Muscle layer of colon (tissue), 2 donors: ENCODE data around the gene CTSF.
"Not testable (repeated sequence)": the region's sequence is repeated elsewhere in the genome, so short reads cannot be mapped to it uniquely, and the experiment has no call there.

ENCODE experiments used
- H3K27ac ChIP-seq: one replicate; pipeline ENCODE4 v1.7.0; 2013; ENCODE audit warnings: low read depth, mild to moderate bottlenecking, low read length, moderate library complexity
- H3K27me3 ChIP-seq, 2 donors: one replicate each; pipeline ENCODE4 v1.7.0; 2013; ENCODE audit warnings: low read length in 2 of 2, mild to moderate bottlenecking in 2 of 2; ENCODE audit not compliant: insufficient read depth in 2 of 2, control insufficient read depth in 1 of 2
- H3K36me3 ChIP-seq: one replicate; pipeline ENCODE4 v1.7.0; 2013; ENCODE audit warnings: mild to moderate bottlenecking, low read length; ENCODE audit not compliant: insufficient read depth
- H3K4me1 ChIP-seq: one replicate; pipeline ENCODE4 v1.7.0; 2013; ENCODE audit warnings: mild to moderate bottlenecking, low read length; ENCODE audit not compliant: insufficient read depth
- H3K4me3 ChIP-seq, 2 donors: one replicate each; pipeline ENCODE4 v1.7.0; 2013; ENCODE audit warnings: low read length in 2 of 2, low read depth in 1 of 2, mild to moderate bottlenecking in 1 of 2, moderate library complexity in 1 of 2
- H3K9ac ChIP-seq: one replicate; pipeline ENCODE4 v1.7.0; 2013; ENCODE audit warnings: low read length
- H3K9me3 ChIP-seq: one replicate; pipeline ENCODE4 v1.7.0; 2013; ENCODE audit warnings: mild to moderate bottlenecking, low read length
- donor health status: abdominal sarcoma.
- donor health status: Adenocarcinoma of cecum.

Gene CTSF

GRCh38 chr11:66542362-66542761, 26.0 kb downstream of the CTSF start:
- Histone ChIP-seq H3K9me3 (no peaks in the 10 kb centered on the region), H3K27ac (no peak overlapping the region), H3K9ac (no peak overlapping the region), H3K4me3 (no peak overlapping the region), H3K36me3 (peaks cover 17% of the 10 kb centered on the region), H3K4me1 (peaks cover 16% of the 10 kb centered on the region), H3K27me3 (no peaks in the 10 kb centered on the region)

GRCh38 chr11:66541892-66542291, 26.5 kb downstream of the CTSF start:
- Histone ChIP-seq H3K4me3 (no peak overlapping the region), H3K4me1 (peaks cover 16% of the 10 kb centered on the region), H3K27me3 (no peaks in the 10 kb centered on the region), H3K27ac (no peak overlapping the region), H3K9ac (no peak overlapping the region), H3K9me3 (no peaks in the 10 kb centered on the region), H3K36me3 (peaks cover 21% of the 10 kb centered on the region)

GRCh38 chr11:66540598-66540997, 27.8 kb downstream of the CTSF start:
- Histone ChIP-seq H3K4me1 (peaks cover 16% of the 10 kb centered on the region), H3K36me3 (peaks cover 31% of the 10 kb centered on the region)
- not testable (repeated sequence) for H3K4me3 ChIP-seq, H3K27me3 ChIP-seq, H3K9me3 ChIP-seq, H3K9ac ChIP-seq, H3K27ac ChIP-seq

- Histone ChIP-seq H3K27ac (no peak overlapping the region), H3K36me3 (peaks cover 31% of the 10 kb centered on the region), H3K9ac (no peak overlapping the region), H3K4me3 (no peak overlapping the region), H3K4me1 (peaks cover 10% of the 10 kb centered on the region), H3K9me3 (no peaks in the 10 kb centered on the region), H3K27me3 (no peaks in the 10 kb centered on the region)
Observed at GRCh38 chr11:66539870-66540213, 28.6 kb downstream of the CTSF start.

- Histone ChIP-seq H3K4me1 (peaks cover 9% of the 10 kb centered on the region), H3K27me3 (no peaks in the 10 kb centered on the region), H3K9me3 (no peaks in the 10 kb centered on the region), H3K4me3 (no peak overlapping the region), H3K9ac (no peak overlapping the region), H3K36me3 (peaks cover 31% of the 10 kb centered on the region), H3K27ac (no peak overlapping the region)
Observed at GRCh38 chr11:66539170-66539869, 29.1 kb downstream of the CTSF start.

GRCh38 chr11:66532784-66533183, 35.6 kb downstream of the CTSF start:
- Histone ChIP-seq H3K9me3 (no peaks in the 10 kb centered on the region), H3K27ac (no peak overlapping the region), H3K9ac (no peak overlapping the region), H3K4me3 (no peak overlapping the region), H3K27me3 (no peaks in the 10 kb centered on the region), H3K4me1 (no peaks in the 10 kb centered on the region), H3K36me3 (peaks cover 45% of the 10 kb centered on the region)

GRCh38 chr11:66531841-66532240, 36.6 kb downstream of the CTSF start:
- Histone ChIP-seq H3K9me3 (no peaks in the 10 kb centered on the region), H3K4me3 (no peak overlapping the region), H3K36me3 (peaks cover 40% of the 10 kb centered on the region)

GRCh38 chr11:66530927-66531709, 37.3 kb downstream of the CTSF start:
- H3K9me3 ChIP-seq: no peaks in the 10 kb centered on the region
- peaks cover 36% of the 10 kb centered on the region for H3K36me3 ChIP-seq
- no peak overlapping the region for H3K27ac ChIP-seq
- H3K9ac ChIP-seq: no peak overlapping the region
- no peaks in the 10 kb centered on the region for H3K4me1 ChIP-seq
- no peak overlapping the region for H3K4me3 ChIP-seq
- no peaks in the 10 kb centered on the region for H3K27me3 ChIP-seq

More at GRCh38 chr11:66531841-66532240, 36.6 kb downstream of the CTSF start:
- Histone ChIP-seq H3K27me3 (no peaks in the 10 kb centered on the region), H3K27ac (no peak overlapping the region), H3K4me1 (no peaks in the 10 kb centered on the region), H3K9ac (no peak overlapping the region)

- H3K27ac ChIP-seq: no peak overlapping the region
- peaks cover 30% of the 10 kb centered on the region for H3K36me3 ChIP-seq
- no peak overlapping the region for H3K4me3 ChIP-seq
- H3K4me1 ChIP-seq: no peaks in the 10 kb centered on the region
- no peaks in the 10 kb centered on the region for H3K9me3 ChIP-seq
- no peaks in the 10 kb centered on the region for H3K27me3 ChIP-seq
- no peak overlapping the region for H3K9ac ChIP-seq
Observed at GRCh38 chr11:66529655-66530054, 38.8 kb downstream of the CTSF start.

- H3K4me1 ChIP-seq: no peaks in the 10 kb centered on the region
- H3K9ac ChIP-seq: no peak overlapping the region
- no peaks in the 10 kb centered on the region for H3K9me3 ChIP-seq
- H3K27me3 ChIP-seq: no peaks in the 10 kb centered on the region
- no peak overlapping the region for H3K4me3 ChIP-seq
- H3K27ac ChIP-seq: no peak overlapping the region
- peaks cover 35% of the 10 kb centered on the region for H3K36me3 ChIP-seq
Observed at GRCh38 chr11:66529069-66529468, 39.3 kb downstream of the CTSF start.

GRCh38 chr11:66524304-66525040, 43.9 kb downstream of the CTSF start:
- Histone ChIP-seq H3K9me3 (no peaks in the 10 kb centered on the region), H3K27me3 (no peaks in the 10 kb centered on the region), H3K4me3 (no peak overlapping the region), H3K36me3 (peaks cover 44% of the 10 kb centered on the region), H3K9ac (no peak overlapping the region), H3K27ac (no peak overlapping the region), H3K4me1 (no peaks in the 10 kb centered on the region)
